HCT116 (cell line): ENCODE data around the gene WDR90. TPM values are rescaled to one million over a fixed set of nuclear protein-coding genes. Genes with fewer than 3 reads are reported as not detected.

Source experiments
- ATAC-seq: fragments of 200-7000 bp; cut with Tn5 transposase; 2 replicates; pipeline ENCODE4 v1.9.1; 2020; ENCODE audit warnings: mild to moderate bottlenecking, moderate library complexity
- BruUV-seq: library from RNA; stranded (reverse); fragments of 400-500 nt; replicated peaks from 2 replicates; lab custom pipeline; 2021; lab: Mats Ljungman, UMichigan
- CTCF ChIA-PET: fragments of 300-600 bp; sonication (Branson Sonifier 250); formaldehyde crosslinking; loops from one replicate; lab custom pipeline; 2021; ENCODE audit warnings: antibody characterized with exemption; lab: Charles Lee
- POLR2A ChIA-PET: fragments of 300-600, 350-600 bp; sonication (Branson Sonifier 250); formaldehyde crosslinking; loops from one replicate; lab custom pipeline; 2021; ENCODE audit warnings: antibody characterized with exemption; lab: Charles Lee
- RAD21 ChIA-PET, 2 experiments: fragments of 300-600 bp; sonication (Branson Sonifier 250); formaldehyde crosslinking; loops; one replicate each; lab custom pipeline; 2023; ENCODE audit warnings: low total read pairs in 2 of 2; ENCODE audit not compliant: uncharacterized antibody in 2 of 2, unreplicated experiment in 2 of 2, low non-redundant PET in 1 of 2; lab: Charles Lee
- DNase-seq: peaks from one replicate; pipeline ENCODE4 v3.0.0-alpha.2; 2010; ENCODE audit warnings: low read depth, low spot score
- H2AFZ ChIP-seq: fragments of 200-600 bp; shearing (Covaris generic), sonication (generic); 2 replicates; pipeline ENCODE4 v1.6.1; 2017; ENCODE audit warnings: low read depth, mixed run types, mixed read lengths, antibody characterized with exemption, low read length; ENCODE audit not compliant: poor library complexity, severe bottlenecking
- H3K27ac ChIP-seq: 2 replicates; pipeline ENCODE4 v1.5.1; 2012; ENCODE audit warnings: low read depth, low read length
- H3K27me3 ChIP-seq: fragments of 200-600 bp; sonication (generic); 2 replicates; pipeline ENCODE4 v1.6.1; 2016; ENCODE audit warnings: mixed run types, low read length, mixed read lengths; ENCODE audit not compliant: insufficient read depth
- H3K36me3 ChIP-seq, 2 experiments: fragments of 200-500 bp in 1 of 2; fragments of 200-600 bp in 1 of 2; sonication (Bioruptor generic) in 1 of 2; sonication (generic) in 1 of 2; 2 replicates each; pipeline versions ENCODE4 v1.5.1 to v1.6.1; 2014 to 2016; ENCODE audit warnings: low read length in 2 of 2, inconsistent platforms in 1 of 2, mixed read lengths in 1 of 2, mixed run types in 1 of 2; ENCODE audit not compliant: insufficient read depth in 2 of 2, control insufficient read depth in 1 of 2
- H3K4me1 ChIP-seq, 2 experiments: fragments of 200-600 bp in 1 of 2; sonication (generic) in 1 of 2; 2 replicates each; pipeline versions ENCODE4 v1.5.1 to v1.6.1; 2012 to 2017; ENCODE audit warnings: low read length in 2 of 2, inconsistent platforms in 1 of 2, mild to moderate bottlenecking in 1 of 2, mixed read lengths in 1 of 2, mixed run types in 1 of 2, moderate library complexity in 1 of 2; ENCODE audit not compliant: insufficient read depth in 2 of 2, control insufficient read depth in 1 of 2
- H3K4me2 ChIP-seq: fragments of 200-600 bp; sonication (generic); 2 replicates; pipeline ENCODE4 v1.6.1; 2017; ENCODE audit warnings: mixed run types, low read length, mixed read lengths
- H3K4me3 ChIP-seq, 2 experiments: fragments of 200-600 bp in 1 of 2; sonication (generic) in 1 of 2; replicated peaks in 1 of 2; 2 replicates each; pipeline ENCODE4 v1.5.1; 2011 to 2016; ENCODE audit warnings: low read length in 2 of 2, control low read depth in 1 of 2, low read depth in 1 of 2, mild to moderate bottlenecking in 1 of 2, mixed read lengths in 1 of 2, mixed run types in 1 of 2
- H3K79me2 ChIP-seq: fragments of 200-600 bp; sonication (generic); 2 replicates; pipeline ENCODE4 v1.6.1; 2017; ENCODE audit warnings: mild to moderate bottlenecking, mixed run types, low read length, moderate library complexity, mixed read lengths; ENCODE audit not compliant: insufficient read depth
- H3K9ac ChIP-seq: fragments of 200-600 bp; sonication (generic); 2 replicates; pipeline ENCODE4 v1.6.1; 2016; ENCODE audit warnings: low read length, mixed read lengths
- H3K9me2 ChIP-seq: fragments of 200-600 bp; sonication (generic), shearing (Covaris generic); 2 replicates; pipeline ENCODE4 v1.6.1; 2017; ENCODE audit warnings: mixed run types, mild to moderate bottlenecking, moderate library complexity; ENCODE audit not compliant: insufficient read depth
- H3K9me3 ChIP-seq, 2 experiments: fragments of 200-500 bp in 1 of 2; fragments of 200-600 bp in 1 of 2; sonication (Bioruptor generic) in 1 of 2; sonication (generic) in 1 of 2; 2 replicates each; pipeline ENCODE4 v1.6.1; 2014 to 2017; ENCODE audit warnings: low read length in 2 of 2, mixed read lengths in 2 of 2, inconsistent platforms in 1 of 2, low read depth in 1 of 2, mild to moderate bottlenecking in 1 of 2, mixed run types in 1 of 2, moderate library complexity in 1 of 2; ENCODE audit not compliant: control insufficient read depth in 1 of 2, insufficient read depth in 1 of 2
- H4K20me1 ChIP-seq: fragments of 200-600 bp; sonication (generic), shearing (Covaris generic); 2 replicates; pipeline ENCODE4 v1.6.1; 2017; ENCODE audit warnings: mixed run types, mild to moderate bottlenecking, moderate library complexity; ENCODE audit not compliant: insufficient read depth
- ATF3 ChIP-seq: IDR thresholded peaks from 2 replicates; pipeline ENCODE4 v1.6.1; 2012
- CEBPB ChIP-seq: IDR thresholded peaks from 2 replicates; pipeline ENCODE4 v1.6.1; 2012; ENCODE audit warnings: low read depth
- EGR1 ChIP-seq: IDR thresholded peaks from 2 replicates; pipeline ENCODE4 v1.6.1; 2012; ENCODE audit warnings: low read depth
- ELF1 ChIP-seq: IDR thresholded peaks from 2 replicates; pipeline ENCODE4 v1.6.1; 2012; ENCODE audit warnings: low read depth, borderline replicate concordance
- FOSL1 ChIP-seq: IDR thresholded peaks from 2 replicates; pipeline ENCODE4 v1.6.1; 2012; ENCODE audit warnings: low read depth
- JUND ChIP-seq: IDR thresholded peaks from 2 replicates; pipeline ENCODE4 v1.6.1; 2012
- POLR2A ChIP-seq: IDR thresholded peaks from 2 replicates; pipeline ENCODE4 v1.7.0; 2011; ENCODE audit warnings: borderline replicate concordance; ENCODE audit not compliant: insufficient read depth, insufficient read length; ENCODE audit errors: extremely low read depth
- POLR2AphosphoS5 ChIP-seq: IDR thresholded peaks from 2 replicates; pipeline ENCODE4 v1.6.1; 2011; ENCODE audit warnings: mild to moderate bottlenecking, low read depth, low read length, moderate library complexity
- YY1 ChIP-seq: IDR thresholded peaks from 2 replicates; pipeline ENCODE4 v1.6.1; 2011; ENCODE audit warnings: low read length, low read depth, moderate library complexity, mild to moderate bottlenecking; ENCODE audit not compliant: insufficient replicate concordance; ENCODE audit errors: extremely low read depth
- intact Hi-C: fragments of 100-400 bp; cut with micrococcal nuclease; formaldehyde crosslinking; loops from 2 replicates; pipeline ENCODE4 v1.10.0; 2022
- total RNA-seq: library from RNA; stranded (reverse); gene quantifications from one replicate; pipeline ENCODE4 v1.2.1, GENCODE V29; 2021; ENCODE audit not compliant: unreplicated experiment

The WDR90 gene
- total RNA-seq, 1 experiment from 2014 or later: 73.7 TPM

GRCh38 chr16:681746-682427, 32.7 kb downstream of the WDR90 start:
- Histone ChIP-seq H4K20me1 (no peaks in the 10 kb centered on the region), H3K79me2 (peaks cover 41% of the 10 kb centered on the region), H3K36me3 (peaks cover 0 to 33% of the 10 kb centered on the region in 2 experiments; a peak in 2 of 4 replicates), H2AFZ (no peak overlapping the region), H3K4me2 (peak overlapping the region; percentile 97), H3K9me3 (no peaks in the 10 kb centered on the region), H3K27ac (peak overlapping the region; percentile 98), H3K4me3 (peak overlapping the region; percentile 66 to 90), H3K4me1 (peaks cover 13 to 55% of the 10 kb centered on the region in 2 experiments), H3K9ac (peak overlapping the region; percentile 92), H3K27me3 (no peaks in the 10 kb centered on the region), H3K9me2 (no peaks in the 10 kb centered on the region)
- TF ChIP-seq POLR2A (no peak), CEBPB (no peak), JUND (no peak), POLR2AphosphoS5 (peak; percentile 11; the same call in 1 of the 2 replicates), FOSL1 (no peak), EGR1 (no peak)
- CTCF ChIA-PET: no interaction called here
- RAD21 ChIA-PET: no interaction called here
- ATAC-seq (no peak), DNase-seq (no peak)
- POLR2A ChIA-PET: no interaction called here
- TSS peak; percentile 80 for BruUV-seq
- intact Hi-C loops: no loop called here

- peak overlapping the region; percentile 98 for H3K27ac ChIP-seq
- H4K20me1 ChIP-seq: no peaks in the 10 kb centered on the region
- H2AFZ ChIP-seq: no peak overlapping the region
- H3K4me1 ChIP-seq: peaks cover 13 to 55% of the 10 kb centered on the region in 2 experiments
- H3K9me2 ChIP-seq: no peaks in the 10 kb centered on the region
- DNase-seq: no peak
- H3K79me2 ChIP-seq: peaks cover 41% of the 10 kb centered on the region
- H3K9me3 ChIP-seq: no peaks in the 10 kb centered on the region
- POLR2A ChIA-PET: no interaction called here
- no peaks in the 10 kb centered on the region for H3K27me3 ChIP-seq
- peak overlapping the region; percentile 97 for H3K4me2 ChIP-seq
- CTCF ChIA-PET: no interaction called here
- H3K9ac ChIP-seq: peak overlapping the region; percentile 92
- RAD21 ChIA-PET: no interaction called here
- H3K4me3 ChIP-seq: peak overlapping the region; percentile 71 to 90
- TSS peak; percentile 72 for BruUV-seq
- TF ChIP-seq ATF3 (no peak), ELF1 (no peak), JUND (no peak), YY1 (no peak), POLR2AphosphoS5 (no peak)
- TF ChIP-seq, all 23 proteins: peak for 0
- H3K36me3 ChIP-seq: peaks cover 0 to 33% of the 10 kb centered on the region in 2 experiments; a peak in 2 of 4 replicates
- no peak for ATAC-seq
- intact Hi-C loops: no loop called here
Measured at GRCh38 chr16:682493-683395, 33.6 kb downstream of the WDR90 start.
